Measurements from ENCODE around the gene KIAA1755.

- no peak for TF ChIP-seq CTCF (IDR thresholded peaks at IDR 0.05 in 2 of 3, conservative IDR thresholded peaks at IDR 0.05 in 1 of 3; ENCODE audit: control insufficient read depth in 2 of 3, extremely low read depth in 1 of 3, insufficient read depth in 1 of 3, low read depth in 3 of 3, low read length in 3 of 3)
- TF ChIP-seq CREM (IDR thresholded peaks at IDR 0.05; ENCODE audit: low read depth) = no peak
- no peak for TF ChIP-seq NFIC (IDR thresholded peaks at IDR 0.05; ENCODE audit: low read depth, low read length)
- no peak for TF ChIP-seq RCOR1 (conservative IDR thresholded peaks at IDR 0.05; ENCODE audit: low read depth, low read length)
- TF ChIP-seq ZNF274 (IDR thresholded peaks at IDR 0.05; ENCODE audit: insufficient read depth, insufficient read length) = no peak
- no peak for TF ChIP-seq ZNF217 (IDR thresholded peaks at IDR 0.05)
- TF ChIP-seq NR2C2 (IDR thresholded peaks at IDR 0.05; ENCODE audit: borderline replicate concordance, control insufficient read depth, insufficient read length, low read depth) = no peak
- TF ChIP-seq RAD21 (IDR thresholded peaks at IDR 0.05; ENCODE audit: insufficient read depth, low read depth, low read length) = no peak
- TF ChIP-seq ATF7 (IDR thresholded peaks at IDR 0.05; ENCODE audit: low read depth) = no peak
- TF ChIP-seq, protein P1, sequence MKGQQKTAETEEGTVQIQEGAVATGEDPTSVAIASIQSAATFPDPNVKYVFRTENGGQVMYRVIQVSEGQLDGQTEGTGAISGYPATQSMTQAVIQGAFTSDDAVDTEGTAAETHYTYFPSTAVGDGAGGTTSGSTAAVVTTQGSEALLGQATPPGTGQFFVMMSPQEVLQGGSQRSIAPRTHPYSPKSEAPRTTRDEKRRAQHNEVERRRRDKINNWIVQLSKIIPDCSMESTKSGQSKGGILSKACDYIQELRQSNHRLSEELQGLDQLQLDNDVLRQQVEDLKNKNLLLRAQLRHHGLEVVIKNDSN (IDR thresholded peaks at IDR 0.05; ENCODE audit: borderline replicate concordance, extremely low read length, insufficient read depth, low read depth, low read length) = no peak
- TF ChIP-seq FOXM1 (IDR thresholded peaks at IDR 0.05; ENCODE audit: low read depth, low read length) = no peak
- TF ChIP-seq RELA (IDR thresholded peaks at IDR 0.05; ENCODE audit: borderline replicate concordance, partially characterized antibody) = no peak
- no peak for TF ChIP-seq POLR2A (IDR thresholded peaks at IDR 0.05; ENCODE audit: low read depth, low read length)
These were observed 16.9 kb downstream of the KIAA1755 start for GRCh38 chr20:38243709-38244020.

Measured in GM12878 (cell line).